ENCODE data around the gene PDE1A.

PDE1A gene

DNA sequence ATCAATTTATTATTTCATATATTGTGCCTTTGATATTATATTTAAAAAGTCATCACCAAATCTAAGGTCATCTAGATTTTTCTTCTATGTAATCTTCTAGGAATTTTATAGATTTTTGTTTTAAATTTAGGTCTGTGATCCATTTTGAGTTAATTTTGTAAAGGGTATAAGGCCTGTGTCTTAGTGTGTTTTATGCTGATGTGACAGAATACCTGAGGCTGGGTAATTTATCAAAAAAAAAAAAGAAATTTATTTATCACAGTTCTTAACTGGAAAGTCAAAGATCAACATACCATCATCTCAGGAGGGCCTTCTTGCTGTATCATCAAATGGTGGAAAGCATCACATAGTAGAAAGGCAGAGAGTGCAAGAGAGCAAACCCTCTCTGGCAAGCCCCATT, 216.2 kb downstream of the PDE1A start:
- Histone ChIP-seq H3K27ac (no peak overlapping the region), H3K4me3 (no peak overlapping the region)
- TF ChIP-seq, protein P1, sequence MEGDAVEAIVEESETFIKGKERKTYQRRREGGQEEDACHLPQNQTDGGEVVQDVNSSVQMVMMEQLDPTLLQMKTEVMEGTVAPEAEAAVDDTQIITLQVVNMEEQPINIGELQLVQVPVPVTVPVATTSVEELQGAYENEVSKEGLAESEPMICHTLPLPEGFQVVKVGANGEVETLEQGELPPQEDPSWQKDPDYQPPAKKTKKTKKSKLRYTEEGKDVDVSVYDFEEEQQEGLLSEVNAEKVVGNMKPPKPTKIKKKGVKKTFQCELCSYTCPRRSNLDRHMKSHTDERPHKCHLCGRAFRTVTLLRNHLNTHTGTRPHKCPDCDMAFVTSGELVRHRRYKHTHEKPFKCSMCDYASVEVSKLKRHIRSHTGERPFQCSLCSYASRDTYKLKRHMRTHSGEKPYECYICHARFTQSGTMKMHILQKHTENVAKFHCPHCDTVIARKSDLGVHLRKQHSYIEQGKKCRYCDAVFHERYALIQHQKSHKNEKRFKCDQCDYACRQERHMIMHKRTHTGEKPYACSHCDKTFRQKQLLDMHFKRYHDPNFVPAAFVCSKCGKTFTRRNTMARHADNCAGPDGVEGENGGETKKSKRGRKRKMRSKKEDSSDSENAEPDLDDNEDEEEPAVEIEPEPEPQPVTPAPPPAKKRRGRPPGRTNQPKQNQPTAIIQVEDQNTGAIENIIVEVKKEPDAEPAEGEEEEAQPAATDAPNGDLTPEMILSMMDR (IDR thresholded peaks at IDR 0.05) = no peak
- DNase-seq (ENCODE audit: low spot score) = no peak

DNA sequence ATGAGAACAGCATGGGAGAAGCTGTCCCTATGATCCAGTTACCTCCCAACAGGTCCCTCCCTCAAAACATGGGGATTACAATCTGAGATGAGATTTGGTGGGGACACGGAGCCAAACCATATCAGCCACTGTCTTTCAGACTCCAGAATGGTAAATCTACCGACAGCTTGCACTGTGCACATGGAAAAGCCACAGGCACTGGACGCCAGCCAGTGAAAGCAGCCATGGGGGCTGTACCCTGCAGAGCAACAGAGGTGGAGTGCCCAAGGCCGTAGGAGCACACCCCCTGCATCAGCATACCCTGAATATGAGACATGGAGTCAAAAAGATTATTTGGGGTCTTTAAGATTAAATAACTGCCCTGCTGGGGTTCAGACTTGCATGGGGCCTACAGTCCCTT, 218.4 kb downstream of the PDE1A start:
- H3K4me3 ChIP-seq = no peak overlapping the region
- TF ChIP-seq, protein P1 (IDR thresholded peaks at IDR 0.05) = no peak
- H3K27ac ChIP-seq = no peak overlapping the region
- DNase-seq (ENCODE audit: low spot score) = no peak

DNA sequence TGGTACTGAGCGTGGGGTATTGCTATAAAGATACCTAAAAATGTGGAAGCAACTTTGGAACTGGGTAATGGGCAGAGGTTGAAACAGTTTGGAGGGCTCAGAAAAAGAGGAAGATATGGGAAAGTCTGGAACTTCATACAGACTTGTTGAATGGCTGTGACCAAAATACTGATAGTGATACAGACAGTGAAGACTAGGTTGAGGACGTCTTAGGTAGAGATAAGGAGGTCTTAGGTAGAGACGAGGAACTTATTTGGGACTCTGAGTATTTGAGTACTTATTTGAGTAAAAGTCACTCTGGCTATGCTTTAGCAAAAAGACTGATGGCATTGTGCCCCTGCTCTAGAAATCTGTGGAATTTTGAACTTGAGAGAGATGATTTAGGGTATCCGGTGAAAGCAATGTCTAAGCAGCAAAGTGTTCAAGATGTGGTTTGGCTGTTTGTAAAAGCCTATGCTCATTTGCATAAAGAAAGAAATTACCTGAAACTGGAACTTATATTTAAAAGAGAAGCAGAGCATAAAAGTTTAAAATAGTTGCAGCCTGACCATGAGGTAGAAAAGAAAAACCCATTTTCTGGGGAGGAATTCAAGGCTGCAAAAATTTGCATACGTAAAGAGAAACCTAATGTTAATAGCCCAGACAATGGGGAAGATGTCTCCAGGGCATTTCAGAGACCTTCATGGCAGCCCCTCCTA, 219.6 kb downstream of the PDE1A start:
- TF ChIP-seq, protein P1 (IDR thresholded peaks at IDR 0.05) = no peak
- Histone ChIP-seq H3K27ac (no peak overlapping the region), H3K4me3 (no peak overlapping the region)
- no peak for DNase-seq (ENCODE audit: low spot score)

DNA sequence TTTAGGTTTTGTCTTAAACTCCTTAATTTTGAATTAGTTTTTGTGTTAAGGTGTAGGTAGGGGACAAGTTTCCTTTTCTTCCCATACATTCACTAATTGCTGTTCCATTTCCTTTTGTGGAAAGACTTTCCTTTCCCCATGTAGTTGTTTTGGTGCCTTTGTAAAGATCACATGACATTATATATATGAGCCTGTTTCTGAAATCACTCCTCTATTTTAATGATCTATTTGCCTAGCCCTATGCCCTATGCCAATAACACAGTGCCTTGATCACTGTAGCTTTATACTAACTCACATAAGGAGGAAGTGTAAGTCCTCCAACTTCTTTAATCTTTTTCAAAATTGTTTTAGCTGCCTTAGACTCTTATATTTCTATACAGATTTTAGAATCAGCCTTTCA, 229.3 kb downstream of the PDE1A start:
- H3K27ac ChIP-seq = no peak overlapping the region
- no peak overlapping the region for H3K4me3 ChIP-seq
- TF ChIP-seq, protein P1 (IDR thresholded peaks at IDR 0.05) = no peak
- DNase-seq (ENCODE audit: low spot score) = no peak

DNA sequence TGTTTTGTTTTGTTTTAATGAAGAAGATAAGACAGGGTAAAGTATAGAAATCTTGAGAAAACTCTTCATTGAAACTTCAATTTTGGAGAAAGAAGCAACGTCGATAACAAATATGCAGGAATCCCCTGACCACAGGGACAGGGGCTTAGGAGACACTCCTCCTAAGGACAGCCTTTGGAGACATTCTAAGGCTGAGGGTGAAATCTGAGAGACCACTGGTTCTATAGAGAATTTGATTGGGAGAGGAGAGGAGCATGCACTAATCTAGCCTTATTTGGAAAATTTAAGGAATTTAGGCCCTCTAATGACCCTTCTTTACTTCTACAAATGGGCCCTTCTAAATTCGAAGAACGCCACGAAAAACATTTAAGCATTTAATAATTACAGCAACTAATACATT, 233.5 kb downstream of the PDE1A start:
- no peak overlapping the region for H3K4me3 ChIP-seq
- no peak for DNase-seq (ENCODE audit: low spot score)
- H3K27ac ChIP-seq = no peak overlapping the region
- TF ChIP-seq, protein P1 (IDR thresholded peaks at IDR 0.05) = no peak

DNA sequence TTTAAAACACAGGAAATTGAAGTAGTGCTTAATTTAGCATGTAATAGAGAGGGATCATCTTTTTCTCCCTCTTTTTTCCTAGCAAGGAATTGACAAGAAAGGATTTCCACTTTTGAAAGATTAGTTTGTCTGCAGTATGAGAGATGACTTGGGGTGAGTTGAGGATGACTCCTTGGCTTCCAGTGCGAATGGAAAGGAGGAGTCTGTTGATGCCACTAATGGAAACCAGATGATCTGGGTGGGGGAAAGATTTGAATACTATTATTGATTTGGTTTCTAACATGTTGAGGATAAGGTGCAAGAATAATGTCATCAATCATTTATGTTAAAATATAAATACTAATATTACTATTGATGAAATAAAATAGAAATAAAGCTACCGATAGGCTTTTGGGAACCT, 235.8 kb downstream of the PDE1A start:
- no peak for DNase-seq (ENCODE audit: low spot score)
- no peak overlapping the region for H3K4me3 ChIP-seq
- H3K27ac ChIP-seq = no peak overlapping the region
- TF ChIP-seq, protein P1 (IDR thresholded peaks at IDR 0.05) = no peak

DNA sequence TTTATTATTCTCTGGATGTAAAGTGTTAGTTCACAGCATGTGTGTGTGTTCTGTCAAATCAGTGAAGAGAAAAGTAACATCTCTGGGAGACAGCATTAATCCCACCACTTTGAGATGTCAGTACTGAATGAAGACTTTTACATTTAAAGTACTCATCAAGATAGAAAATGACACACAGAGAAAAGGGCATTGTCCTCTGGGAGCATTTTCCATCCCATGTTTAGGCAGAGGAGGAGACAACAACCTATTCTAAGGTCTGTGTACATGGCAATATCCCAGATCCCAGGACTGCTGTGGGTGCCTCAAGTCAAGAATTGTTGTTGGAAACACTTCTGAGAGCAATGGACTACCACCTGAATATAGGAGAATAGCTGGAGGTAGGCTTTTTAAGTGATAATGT, 239.7 kb downstream of the PDE1A start:
- TF ChIP-seq, protein P1 (IDR thresholded peaks at IDR 0.05) = no peak
- Histone ChIP-seq H3K4me3 (no peak overlapping the region), H3K27ac (no peak overlapping the region)
- DNase-seq (ENCODE audit: low spot score) = no peak

Data from coronary artery (tissue), 2 donors.